Smooth muscle cell (in vitro differentiated cells): Measurements from ENCODE around the gene ELOVL7. TPM values are rescaled to one million over a fixed set of nuclear protein-coding genes. Genes with fewer than 3 reads are reported as not detected.
"Not testable (repeated sequence)": the region's sequence is repeated elsewhere in the genome, so short reads cannot be mapped to it uniquely, and the experiment has no call there.

Experiments used
- DNase-seq: peaks from one replicate; lab custom pipeline; 2025; ENCODE audit not compliant: unreplicated experiment; lab: John Stamatoyannopoulos, UW
- H2AFZ ChIP-seq: fragments of 200-600 bp; sonication (generic); 2 replicates; pipeline ENCODE4 v1.6.0; 2016; ENCODE audit warnings: antibody characterized with exemption, low read depth, mild to moderate bottlenecking
- H3F3A ChIP-seq: fragments of 200-600 bp; sonication (generic); 2 replicates; pipeline ENCODE4 v1.6.0; 2017; ENCODE audit warnings: antibody characterized with exemption, low read depth
- H3K27ac ChIP-seq: fragments of 200-600 bp; sonication (generic); 2 replicates; pipeline ENCODE4 v1.5.1; 2016; ENCODE audit warnings: low read depth, mild to moderate bottlenecking
- H3K27me3 ChIP-seq: fragments of 200-600 bp; sonication (generic); 2 replicates; pipeline ENCODE4 v1.6.1; 2016; ENCODE audit warnings: low read depth, mild to moderate bottlenecking
- H3K36me3 ChIP-seq: fragments of 200-600 bp; sonication (generic); 2 replicates; pipeline ENCODE4 v1.5.1; 2016; ENCODE audit warnings: low read depth
- H3K4me1 ChIP-seq: fragments of 200-600 bp; sonication (generic); 2 replicates; pipeline ENCODE4 v1.5.1; 2016; ENCODE audit warnings: low read depth
- H3K4me2 ChIP-seq: fragments of 200-600 bp; sonication (generic); 2 replicates; pipeline ENCODE4 v1.6.0; 2016; ENCODE audit warnings: mild to moderate bottlenecking
- H3K4me3 ChIP-seq: fragments of 200-600 bp; sonication (generic); 2 replicates; pipeline ENCODE4 v1.5.1; 2016; ENCODE audit warnings: mild to moderate bottlenecking
- H3K79me2 ChIP-seq: fragments of 200-600 bp; sonication (generic); 2 replicates; pipeline ENCODE4 v1.6.0; 2016; ENCODE audit warnings: low read depth, mild to moderate bottlenecking
- H3K9ac ChIP-seq: fragments of 200-600 bp; sonication (generic); 2 replicates; pipeline ENCODE4 v1.6.0; 2016; ENCODE audit warnings: low read depth
- H3K9me3 ChIP-seq: fragments of 200-600 bp; sonication (generic); replicated peaks from 2 replicates; pipeline ENCODE4 v1.5.1; 2016; ENCODE audit warnings: low read depth
- H4K20me1 ChIP-seq: fragments of 200-600 bp; sonication (generic); 2 replicates; pipeline ENCODE4 v1.6.0; 2016; ENCODE audit warnings: low read depth
- WGBS: methylation state at CpG from one replicate; pipeline ENCODE4 v1.1.7; 2016; ENCODE audit warnings: low lambda C conversion rate; 5-methylcytosine and 5-hydroxymethylcytosine counted together
- polyA plus RNA-seq: library from polyadenylated mRNA; unstranded; fragments of >200 nt; fragmentation: Nextera tagmentation; extraction: Ambion mirVana; gene quantifications from 2 replicates; pipeline ENCODE4 v1.2.1, GENCODE V29; 2016
- total RNA-seq: library from RNA; depleted of rRNA; stranded (reverse); fragments of >200 nt; gene quantifications from 2 replicates; pipeline ENCODE4 v1.2.3, GENCODE V29; 2014
- TF ChIP-seq, protein P1 (sequence below): fragments of 200-600 bp; sonication (generic); IDR thresholded peaks from 2 replicates; pipeline ENCODE4 v1.5.1; 2017; ENCODE audit warnings: borderline replicate concordance, mild to moderate bottlenecking, antibody characterized with exemption; ENCODE audit not compliant: insufficient read depth, poor library complexity, severe bottlenecking

The ELOVL7 gene
- total and polyA plus RNA-seq, 2 experiments from 2014 or later = 1.0 to 5.0 TPM

DNA sequence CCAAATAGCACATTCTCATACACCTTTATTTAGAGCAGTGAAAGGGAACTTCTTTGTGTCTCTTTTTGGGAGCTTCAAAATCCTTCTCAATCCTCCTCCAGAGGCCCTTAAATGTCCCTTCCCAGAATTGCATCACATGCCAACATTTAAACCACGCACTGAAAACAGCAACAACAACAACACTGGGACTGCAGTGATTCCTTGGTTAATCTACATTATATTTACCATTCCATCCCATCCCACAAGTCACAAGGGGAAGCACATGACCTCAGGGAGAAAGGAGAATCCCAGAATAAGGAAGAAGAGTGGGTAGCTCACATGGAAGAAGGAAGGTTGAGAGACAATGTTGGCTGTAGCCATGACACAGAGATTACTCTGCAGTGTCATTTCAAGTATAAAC lies 41.1 kb downstream of the ELOVL7 start:
- no peaks in the 10 kb centered on the region for H4K20me1 ChIP-seq
- no peak for DNase-seq
- no peak overlapping the region for H3K4me2 ChIP-seq
- WGBS = 94% methylated on average over 1 of the region's 1 CpG
- H3K4me3 ChIP-seq = no peak overlapping the region
- TF ChIP-seq, protein P1, sequence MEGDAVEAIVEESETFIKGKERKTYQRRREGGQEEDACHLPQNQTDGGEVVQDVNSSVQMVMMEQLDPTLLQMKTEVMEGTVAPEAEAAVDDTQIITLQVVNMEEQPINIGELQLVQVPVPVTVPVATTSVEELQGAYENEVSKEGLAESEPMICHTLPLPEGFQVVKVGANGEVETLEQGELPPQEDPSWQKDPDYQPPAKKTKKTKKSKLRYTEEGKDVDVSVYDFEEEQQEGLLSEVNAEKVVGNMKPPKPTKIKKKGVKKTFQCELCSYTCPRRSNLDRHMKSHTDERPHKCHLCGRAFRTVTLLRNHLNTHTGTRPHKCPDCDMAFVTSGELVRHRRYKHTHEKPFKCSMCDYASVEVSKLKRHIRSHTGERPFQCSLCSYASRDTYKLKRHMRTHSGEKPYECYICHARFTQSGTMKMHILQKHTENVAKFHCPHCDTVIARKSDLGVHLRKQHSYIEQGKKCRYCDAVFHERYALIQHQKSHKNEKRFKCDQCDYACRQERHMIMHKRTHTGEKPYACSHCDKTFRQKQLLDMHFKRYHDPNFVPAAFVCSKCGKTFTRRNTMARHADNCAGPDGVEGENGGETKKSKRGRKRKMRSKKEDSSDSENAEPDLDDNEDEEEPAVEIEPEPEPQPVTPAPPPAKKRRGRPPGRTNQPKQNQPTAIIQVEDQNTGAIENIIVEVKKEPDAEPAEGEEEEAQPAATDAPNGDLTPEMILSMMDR = no peak
- no peaks in the 10 kb centered on the region for H3F3A ChIP-seq
- H3K79me2 ChIP-seq = no peaks in the 10 kb centered on the region
- H2AFZ ChIP-seq = no peak overlapping the region
- H3K9ac ChIP-seq = no peak overlapping the region
- no peaks in the 10 kb centered on the region for H3K9me3 ChIP-seq
- no peak overlapping the region for H3K27ac ChIP-seq
- H3K27me3 ChIP-seq = no peaks in the 10 kb centered on the region
- no peaks in the 10 kb centered on the region for H3K4me1 ChIP-seq
- no peaks in the 10 kb centered on the region for H3K36me3 ChIP-seq

GRCh38 chr5:60802226-60802625 lies 41.8 kb downstream of the ELOVL7 start:
- no peaks in the 10 kb centered on the region for H3K79me2 ChIP-seq
- 93% methylated on average over 2 of the region's 2 CpGs for WGBS
- no peak for DNase-seq
- no peaks in the 10 kb centered on the region for H3K36me3 ChIP-seq
- no peak overlapping the region for H3K4me2 ChIP-seq
- no peaks in the 10 kb centered on the region for H3K4me1 ChIP-seq
- H3K27ac ChIP-seq = no peak overlapping the region
- TF ChIP-seq, protein P1 = no peak
- no peak overlapping the region for H2AFZ ChIP-seq
- H3K27me3 ChIP-seq = no peaks in the 10 kb centered on the region
- no peaks in the 10 kb centered on the region for H4K20me1 ChIP-seq
- no peak overlapping the region for H3K4me3 ChIP-seq
- H3F3A ChIP-seq = no peaks in the 10 kb centered on the region
- no peaks in the 10 kb centered on the region for H3K9me3 ChIP-seq
- no peak overlapping the region for H3K9ac ChIP-seq

GRCh38 chr5:60797482-60798153 lies 46.5 kb downstream of the ELOVL7 start:
- no peaks in the 10 kb centered on the region for H3F3A ChIP-seq
- H3K27ac ChIP-seq = no peak overlapping the region
- H3K27me3 ChIP-seq = no peaks in the 10 kb centered on the region
- H3K9ac ChIP-seq = no peak overlapping the region
- no peaks in the 10 kb centered on the region for H4K20me1 ChIP-seq
- no peaks in the 10 kb centered on the region for H3K9me3 ChIP-seq
- no peak overlapping the region for H3K4me3 ChIP-seq
- no peak overlapping the region for H3K4me2 ChIP-seq
- DNase-seq = no peak
- 20% methylated on average over 6 of the region's 6 CpGs for WGBS
- TF ChIP-seq, protein P1 = no peak
- H2AFZ ChIP-seq = no peak overlapping the region
- H3K4me1 ChIP-seq = no peaks in the 10 kb centered on the region
- no peaks in the 10 kb centered on the region for H3K79me2 ChIP-seq
- no peaks in the 10 kb centered on the region for H3K36me3 ChIP-seq

GRCh38 chr5:60795424-60795950 lies 48.6 kb downstream of the ELOVL7 start:
- DNase-seq, H3K79me2 ChIP-seq, H3K9ac ChIP-seq, H3K4me2 ChIP-seq, H3K27me3 ChIP-seq, H3K4me1 ChIP-seq, H3K27ac ChIP-seq, H3F3A ChIP-seq, H3K9me3 ChIP-seq, H3K4me3 ChIP-seq, H3K36me3 ChIP-seq, H4K20me1 ChIP-seq, H2AFZ ChIP-seq: not testable (repeated sequence)
- WGBS = 96% methylated on average over 18 of the region's 18 CpGs
